Measurements from ENCODE around the gene LRP1. TPM values are rescaled to one million over a fixed set of nuclear protein-coding genes. Genes with fewer than 3 reads are reported as not detected.
A peak's percentile ranks its signal among the peaks of the same experiment; 100 is the strongest.

LRP1 gene
- total RNA-seq, 1 donor from 2014 or later = 261 TPM

- no peak for DNase-seq
- intact Hi-C loops (cut with DNase I) = no loop called here
- peaks cover 94% of the 10 kb centered on the region for H3K36me3 ChIP-seq
- no peak for TF ChIP-seq CTCF (IDR thresholded peaks at IDR 0.05)
- H3K27ac ChIP-seq = no peak overlapping the region
- H3K4me3 ChIP-seq = no peak overlapping the region
- H3K9me3 ChIP-seq = no peaks in the 10 kb centered on the region
- no peaks in the 10 kb centered on the region for H3K27me3 ChIP-seq
- peaks cover 14% of the 10 kb centered on the region for H3K4me1 ChIP-seq
- ATAC-seq = no peak
Measured at GRCh38 chr12:57158665-57159064, 30.4 kb downstream of the LRP1 start.

GRCh38 chr12:57159311-57159710 lies 31.0 kb downstream of the LRP1 start:
- Histone ChIP-seq H3K27me3 (no peaks in the 10 kb centered on the region), H3K27ac (no peak overlapping the region), H3K36me3 (peaks cover 96% of the 10 kb centered on the region), H3K9me3 (no peaks in the 10 kb centered on the region), H3K4me3 (no peak overlapping the region), H3K4me1 (peaks cover 12% of the 10 kb centered on the region)
- no peak for ATAC-seq
- no peak for TF ChIP-seq CTCF (IDR thresholded peaks at IDR 0.05)
- intact Hi-C loops (cut with DNase I) = no loop called here
- DNase-seq = no peak

- peaks cover 96% of the 10 kb centered on the region for H3K36me3 ChIP-seq
- no peaks in the 10 kb centered on the region for H3K9me3 ChIP-seq
- H3K4me3 ChIP-seq = no peak overlapping the region
- no peak for DNase-seq
- H3K27ac ChIP-seq = no peak overlapping the region
- TF ChIP-seq CTCF (IDR thresholded peaks at IDR 0.05) = no peak
- intact Hi-C loops (cut with DNase I) = no loop called here
- H3K4me1 ChIP-seq = peaks cover 12% of the 10 kb centered on the region
- H3K27me3 ChIP-seq = no peaks in the 10 kb centered on the region
- no peak for ATAC-seq
Measured at GRCh38 chr12:57160040-57160439, 31.8 kb downstream of the LRP1 start.

- no peaks in the 10 kb centered on the region for H3K9me3 ChIP-seq
- no peak overlapping the region for H3K27ac ChIP-seq
- ATAC-seq = no peak
- no peak overlapping the region for H3K4me3 ChIP-seq
- peaks cover 96% of the 10 kb centered on the region for H3K36me3 ChIP-seq
- intact Hi-C loops (cut with DNase I) = no loop called here
- H3K4me1 ChIP-seq = peaks cover 12% of the 10 kb centered on the region
- H3K27me3 ChIP-seq = no peaks in the 10 kb centered on the region
- TF ChIP-seq CTCF (IDR thresholded peaks at IDR 0.05) = no peak
- DNase-seq = no peak
Measured at GRCh38 chr12:57160741-57161140, 32.5 kb downstream of the LRP1 start.

- Histone ChIP-seq H3K27me3 (no peaks in the 10 kb centered on the region), H3K9me3 (no peaks in the 10 kb centered on the region), H3K4me3 (no peak overlapping the region), H3K27ac (no peak overlapping the region), H3K36me3 (peaks cover 96% of the 10 kb centered on the region), H3K4me1 (peaks cover 8% of the 10 kb centered on the region)
- intact Hi-C loops (cut with DNase I) = no loop called here
- DNase-seq (no peak), ATAC-seq (no peak)
- TF ChIP-seq CTCF (IDR thresholded peaks at IDR 0.05) = no peak
Measured at GRCh38 chr12:57161491-57161890, 33.2 kb downstream of the LRP1 start.

GRCh38 chr12:57162553-57163125 lies 34.4 kb downstream of the LRP1 start:
- H3K4me3 ChIP-seq = no peak overlapping the region
- no peak for DNase-seq
- H3K27me3 ChIP-seq = no peaks in the 10 kb centered on the region
- TF ChIP-seq CTCF (IDR thresholded peaks at IDR 0.05) = no peak
- ATAC-seq = peak; percentile 63
- peaks cover 95% of the 10 kb centered on the region for H3K36me3 ChIP-seq
- no peak overlapping the region for H3K27ac ChIP-seq
- H3K9me3 ChIP-seq = no peaks in the 10 kb centered on the region
- intact Hi-C loops (cut with DNase I) = no loop called here
- H3K4me1 ChIP-seq = no peaks in the 10 kb centered on the region

Data from upper lobe of right lung (tissue), 1 donor.